ENCODE results near the gene UNC5B.

UNC5B gene

GRCh38 chr10:71238626-71239025 lies 26.3 kb downstream of the UNC5B start:
- no peak for TF ChIP-seq CTCF (IDR thresholded peaks at IDR 0.05)
- H3K36me3 ChIP-seq = no peaks in the 10 kb centered on the region
- no peak for DNase-seq
- H3K27me3 ChIP-seq = peaks cover 0 to 10% of the 10 kb centered on the region in 2 donors
- peaks cover 0 to 74% (median 60%) of the 10 kb centered on the region in 4 donors for H3K4me1 ChIP-seq
- no peak overlapping the region for H3K27ac ChIP-seq
- intact Hi-C loops (cut with DNase I; ENCODE audit: low total_unique reads) = no loop called here
- no peaks in the 10 kb centered on the region for H3K9me3 ChIP-seq
- no peak overlapping the region for H3K4me3 ChIP-seq

- no peak overlapping the region for H3K4me3 ChIP-seq
- no peak overlapping the region for H3K27ac ChIP-seq
- H3K27me3 ChIP-seq = peaks cover 0 to 10% of the 10 kb centered on the region in 2 donors
- no peak for TF ChIP-seq CTCF (IDR thresholded peaks at IDR 0.05)
- H3K9me3 ChIP-seq = no peaks in the 10 kb centered on the region
- no peak for DNase-seq
- no peaks in the 10 kb centered on the region for H3K36me3 ChIP-seq
- intact Hi-C loops (cut with DNase I; ENCODE audit: low total_unique reads) = no loop called here
- H3K4me1 ChIP-seq = peaks cover 0 to 75% (median 62%) of the 10 kb centered on the region in 4 donors
These were observed 27.0 kb downstream of the UNC5B start for GRCh38 chr10:71239131-71239915.

- peaks cover 0 to 10% of the 10 kb centered on the region in 2 donors for H3K27me3 ChIP-seq
- no peak for DNase-seq
- no peak overlapping the region for H3K4me3 ChIP-seq
- H3K27ac ChIP-seq = peak overlapping the region in 1 of 2 donors; percentile 42
- no peaks in the 10 kb centered on the region for H3K9me3 ChIP-seq
- TF ChIP-seq CTCF (IDR thresholded peaks at IDR 0.05) = no peak
- intact Hi-C loops (cut with DNase I; ENCODE audit: low total_unique reads) = no loop called here
- H3K4me1 ChIP-seq = peaks cover 0 to 75% (median 61%) of the 10 kb centered on the region in 4 donors
- H3K36me3 ChIP-seq = no peaks in the 10 kb centered on the region
These were observed 27.8 kb downstream of the UNC5B start for GRCh38 chr10:71239946-71240795.

GRCh38 chr10:71241114-71241829 lies 28.9 kb downstream of the UNC5B start:
- Histone ChIP-seq H3K36me3 (no peaks in the 10 kb centered on the region), H3K27me3 (peaks cover 0 to 10% of the 10 kb centered on the region in 2 donors), H3K9me3 (no peaks in the 10 kb centered on the region), H3K27ac (peak overlapping the region; percentile 10 to 42), H3K4me1 (peaks cover 0 to 73% (median 60%) of the 10 kb centered on the region in 4 donors), H3K4me3 (no peak overlapping the region)
- intact Hi-C loops (cut with DNase I; ENCODE audit: low total_unique reads) = no loop called here
- no peak for DNase-seq
- TF ChIP-seq CTCF (IDR thresholded peaks at IDR 0.05) = no peak

GRCh38 chr10:71241830-71242621 lies 29.7 kb downstream of the UNC5B start:
- Histone ChIP-seq H3K27me3 (peaks cover 0 to 4% of the 10 kb centered on the region in 2 donors), H3K27ac (peak overlapping the region; percentile 15 to 42), H3K36me3 (no peaks in the 10 kb centered on the region), H3K4me1 (peaks cover 0 to 66% (median 55%) of the 10 kb centered on the region in 4 donors), H3K9me3 (no peaks in the 10 kb centered on the region), H3K4me3 (no peak overlapping the region)
- TF ChIP-seq CTCF (IDR thresholded peaks at IDR 0.05) = no peak
- intact Hi-C loops (cut with DNase I; ENCODE audit: low total_unique reads) = no loop called here
- DNase-seq = no peak

Data from tibial artery (tissue), 4 donors.